Calu3 (cell line): ENCODE measurements around the gene SLC37A1. TPM values are rescaled to one million over a fixed set of nuclear protein-coding genes. Genes with fewer than 3 reads are reported as not detected.

Experiments
- BruUV-seq: library from RNA; stranded (reverse); fragments of 400-500 nt; replicated peaks from 2 replicates; lab custom pipeline; 2021; lab: Mats Ljungman, UMichigan
- CTCF ChIA-PET: fragments of 300-600 bp; sonication (Branson Sonifier 250); formaldehyde crosslinking; loops from one replicate; lab custom pipeline; 2022; ENCODE audit warnings: antibody characterized with exemption; lab: Charles Lee
- DNase-seq: peaks from one replicate; pipeline ENCODE4 v3.0.0; 2022
- H3K27ac Mint-ChIP-seq: one replicate; pipeline ENCODE4 v1.8.0; 2022; ENCODE audit warnings: mixed read lengths; ENCODE audit not compliant: unreplicated experiment
- H3K27me3 Mint-ChIP-seq: one replicate; pipeline ENCODE4 v1.8.0; 2022; ENCODE audit warnings: mixed read lengths; ENCODE audit not compliant: unreplicated experiment
- H3K36me3 Mint-ChIP-seq: one replicate; pipeline ENCODE4 v1.8.0; 2022; ENCODE audit warnings: mild to moderate bottlenecking, moderate library complexity, mixed read lengths; ENCODE audit not compliant: insufficient read depth, unreplicated experiment
- H3K4me1 Mint-ChIP-seq: one replicate; pipeline ENCODE4 v1.8.0; 2022; ENCODE audit warnings: mild to moderate bottlenecking, low read depth, mixed read lengths; ENCODE audit not compliant: unreplicated experiment
- H3K4me3 Mint-ChIP-seq: one replicate; pipeline ENCODE4 v1.8.0; 2022; ENCODE audit warnings: mild to moderate bottlenecking, low read depth, moderate library complexity, mixed read lengths; ENCODE audit not compliant: unreplicated experiment
- H3K9me3 Mint-ChIP-seq: one replicate; pipeline ENCODE4 v1.8.0; 2022; ENCODE audit warnings: low read depth, mixed read lengths; ENCODE audit not compliant: unreplicated experiment
- CTCF ChIP-seq: fragments of 200-600 bp; IDR thresholded peaks from one replicate; pipeline ENCODE4 v1.8.0; 2022; ENCODE audit warnings: antibody characterized with exemption; ENCODE audit not compliant: unreplicated experiment
- intact Hi-C: fragments of 100-400 bp; cut with micrococcal nuclease; formaldehyde crosslinking; loops from one replicate; pipeline ENCODE4 v1.10.0; 2022; ENCODE audit not compliant: unreplicated experiment
- total RNA-seq: library from RNA; stranded (reverse); gene quantifications from 2 replicates; pipeline ENCODE4 v1.2.3, GENCODE V29; 2022

SLC37A1 gene
- total RNA-seq, 1 experiment from 2014 or later = 24.9 TPM

- BruUV-seq = no TSS peak
- Mint-ChIP-seq H3K36me3 (no peaks in the 10 kb centered on the region), H3K9me3 (peaks cover 3% of the 10 kb centered on the region), H3K4me3 (no peak overlapping the region), H3K27ac (no peak overlapping the region), H3K4me1 (no peaks in the 10 kb centered on the region), H3K27me3 (no peaks in the 10 kb centered on the region)
- intact Hi-C loops = no loop called here
- no peak for TF ChIP-seq CTCF
- no peak for DNase-seq
- CTCF ChIA-PET = no interaction called here
Observed at GRCh38 chr21:42481169-42481568, 32.5 kb upstream of the SLC37A1 start.

DNA sequence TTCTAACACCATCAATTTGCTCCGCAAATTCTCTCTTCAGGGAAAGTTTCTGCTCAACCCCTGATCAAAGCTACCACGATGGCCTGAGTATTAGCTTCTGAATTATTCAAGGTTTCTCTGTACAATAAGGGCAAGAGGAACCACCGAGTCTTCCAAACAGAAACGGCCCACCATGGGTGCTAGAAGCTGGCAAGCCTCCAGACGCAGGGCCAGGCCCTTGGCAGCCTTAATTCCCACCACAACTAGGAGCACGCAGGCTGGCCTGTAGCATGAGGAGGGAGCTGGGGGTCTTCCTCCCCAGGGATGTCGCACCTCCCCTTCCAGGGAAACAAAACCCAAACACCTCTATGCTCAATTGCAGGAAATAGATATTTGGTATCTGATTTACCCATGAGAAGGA lies 28.7 kb upstream of the SLC37A1 start:
- no peak overlapping the region for H3K27ac Mint-ChIP-seq
- DNase-seq = no peak
- H3K4me1 Mint-ChIP-seq = no peaks in the 10 kb centered on the region
- no peaks in the 10 kb centered on the region for H3K9me3 Mint-ChIP-seq
- CTCF ChIA-PET = no interaction called here
- no peaks in the 10 kb centered on the region for H3K36me3 Mint-ChIP-seq
- no TSS peak for BruUV-seq
- TF ChIP-seq CTCF = no peak
- no peaks in the 10 kb centered on the region for H3K27me3 Mint-ChIP-seq
- no peak overlapping the region for H3K4me3 Mint-ChIP-seq
- intact Hi-C loops = no loop called here

- TF ChIP-seq CTCF = no peak
- no peaks in the 10 kb centered on the region for H3K27me3 Mint-ChIP-seq
- H3K27ac Mint-ChIP-seq = no peak overlapping the region
- no TSS peak for BruUV-seq
- H3K4me1 Mint-ChIP-seq = no peaks in the 10 kb centered on the region
- no peak for DNase-seq
- no peak overlapping the region for H3K4me3 Mint-ChIP-seq
- no peaks in the 10 kb centered on the region for H3K36me3 Mint-ChIP-seq
- no peaks in the 10 kb centered on the region for H3K9me3 Mint-ChIP-seq
- CTCF ChIA-PET = no interaction called here
- intact Hi-C loops = no loop called here
Observed at GRCh38 chr21:42486072-42486471, 27.6 kb upstream of the SLC37A1 start.

- TF ChIP-seq CTCF = no peak
- H3K36me3 Mint-ChIP-seq = no peaks in the 10 kb centered on the region
- H3K27me3 Mint-ChIP-seq = no peaks in the 10 kb centered on the region
- H3K27ac Mint-ChIP-seq = no peak overlapping the region
- no TSS peak for BruUV-seq
- H3K4me1 Mint-ChIP-seq = no peaks in the 10 kb centered on the region
- no peak overlapping the region for H3K4me3 Mint-ChIP-seq
- CTCF ChIA-PET = no interaction called here
- no peaks in the 10 kb centered on the region for H3K9me3 Mint-ChIP-seq
- DNase-seq = no peak
- intact Hi-C loops = no loop called here
Observed at GRCh38 chr21:42486531-42486930, 27.1 kb upstream of the SLC37A1 start.
